Trophoblast cell (in vitro differentiated cells and primary cell): Measurements from ENCODE around the gene TLNRD1.

ENCODE experiments used
- DNase-seq, 2 donors: peaks; one replicate each; pipeline ENCODE4 v3.0.0-alpha.2; 2016
- H2AFZ ChIP-seq: 2 replicates; pipeline ENCODE4 v1.6.1; 2013; ENCODE audit warnings: low read length, moderate library complexity, mild to moderate bottlenecking; ENCODE audit not compliant: insufficient read depth, poor library complexity
- H2AK5ac ChIP-seq: 2 replicates; pipeline ENCODE4 v1.6.1; 2013; ENCODE audit warnings: mild to moderate bottlenecking, low read length
- H2BK120ac ChIP-seq: 2 replicates; pipeline ENCODE4 v1.6.1; 2013; ENCODE audit warnings: low read length, mild to moderate bottlenecking, moderate library complexity; ENCODE audit not compliant: insufficient read depth, poor library complexity
- H2BK12ac ChIP-seq: 2 replicates; pipeline ENCODE4 v1.6.1; 2013; ENCODE audit warnings: mild to moderate bottlenecking, low read length, moderate library complexity
- H2BK5ac ChIP-seq: 2 replicates; pipeline ENCODE4 v1.6.1; 2013; ENCODE audit warnings: low read length, low read depth, moderate library complexity, mild to moderate bottlenecking; ENCODE audit not compliant: poor library complexity
- H3K14ac ChIP-seq: 2 replicates; pipeline ENCODE4 v1.6.1; 2013; ENCODE audit warnings: mild to moderate bottlenecking, low read length
- H3K18ac ChIP-seq: 2 replicates; pipeline ENCODE4 v1.6.1; 2013; ENCODE audit warnings: mild to moderate bottlenecking, low read length
- H3K23ac ChIP-seq: 2 replicates; pipeline ENCODE4 v1.6.1; 2013; ENCODE audit warnings: low read length
- H3K27ac ChIP-seq: 2 replicates; pipeline ENCODE4 v1.5.1; 2013; ENCODE audit warnings: low read depth, mild to moderate bottlenecking, inconsistent platforms, low read length, moderate library complexity
- H3K27me3 ChIP-seq: 2 replicates; pipeline ENCODE4 v1.6.1; 2013; ENCODE audit warnings: inconsistent platforms, mild to moderate bottlenecking, low read length, moderate library complexity; ENCODE audit not compliant: insufficient read depth
- H3K36me3 ChIP-seq, 2 experiments: 1 replicate in 1 of 2; 2 replicates in 1 of 2; pipeline ENCODE4 v1.6.1; 2013; ENCODE audit warnings: low read length in 2 of 2, mild to moderate bottlenecking in 2 of 2, moderate library complexity in 1 of 2; ENCODE audit not compliant: insufficient read depth in 2 of 2, control insufficient read depth in 1 of 2
- H3K4ac ChIP-seq: 2 replicates; pipeline ENCODE4 v1.6.1; 2013; ENCODE audit warnings: low read depth, mild to moderate bottlenecking, low read length, moderate library complexity
- H3K4me1 ChIP-seq, 2 experiments: 1 replicate in 1 of 2; 2 replicates in 1 of 2; pipeline ENCODE4 v1.6.1; 2013; ENCODE audit warnings: low read length in 2 of 2, mild to moderate bottlenecking in 2 of 2, moderate library complexity in 1 of 2; ENCODE audit not compliant: insufficient read depth in 2 of 2, control insufficient read depth in 1 of 2
- H3K4me2 ChIP-seq: 2 replicates; pipeline ENCODE4 v1.6.1; 2013; ENCODE audit warnings: inconsistent platforms, mild to moderate bottlenecking, low read length, moderate library complexity
- H3K4me3 ChIP-seq: 2 replicates; pipeline ENCODE4 v1.5.1; 2013; ENCODE audit warnings: mild to moderate bottlenecking, low read depth, low read length, inconsistent platforms
- H3K79me1 ChIP-seq: one replicate; pipeline ENCODE4 v1.6.1; 2013; ENCODE audit warnings: low read length
- H3K79me2 ChIP-seq: 2 replicates; pipeline ENCODE4 v1.6.1; 2013; ENCODE audit warnings: low read length, mild to moderate bottlenecking; ENCODE audit not compliant: control insufficient read depth, insufficient read depth, poor library complexity
- H3K9ac ChIP-seq: 2 replicates; pipeline ENCODE4 v1.6.1; 2013; ENCODE audit warnings: mild to moderate bottlenecking, low read length
- H3K9me3 ChIP-seq: 2 replicates; pipeline ENCODE4 v1.6.1; 2013; ENCODE audit warnings: low read depth, mild to moderate bottlenecking, control low read depth, inconsistent platforms, low read length; ENCODE audit not compliant: insufficient read depth
- H4K12ac ChIP-seq: 2 replicates; pipeline ENCODE4 v1.6.1; 2013; ENCODE audit warnings: low read depth, mild to moderate bottlenecking, low read length, moderate library complexity
- H4K8ac ChIP-seq: 2 replicates; pipeline ENCODE4 v1.6.1; 2013; ENCODE audit warnings: low read depth, mild to moderate bottlenecking, low read length, moderate library complexity
- H4K91ac ChIP-seq: one replicate; pipeline ENCODE4 v1.6.1; 2013; ENCODE audit warnings: low read depth, mild to moderate bottlenecking, low read length, moderate library complexity
- WGBS: extraction: QIAGEN DNeasy Blood & Tissue Kit; methylation state at CpG from one replicate; pipeline ENCODE4 v1.1.7; 2013; ENCODE audit warnings: missing lambda C conversion rate; ENCODE audit not compliant: insufficient read length, insufficient coverage; ENCODE audit errors: extremely low coverage; 5-methylcytosine and 5-hydroxymethylcytosine counted together

Gene TLNRD1

DNA sequence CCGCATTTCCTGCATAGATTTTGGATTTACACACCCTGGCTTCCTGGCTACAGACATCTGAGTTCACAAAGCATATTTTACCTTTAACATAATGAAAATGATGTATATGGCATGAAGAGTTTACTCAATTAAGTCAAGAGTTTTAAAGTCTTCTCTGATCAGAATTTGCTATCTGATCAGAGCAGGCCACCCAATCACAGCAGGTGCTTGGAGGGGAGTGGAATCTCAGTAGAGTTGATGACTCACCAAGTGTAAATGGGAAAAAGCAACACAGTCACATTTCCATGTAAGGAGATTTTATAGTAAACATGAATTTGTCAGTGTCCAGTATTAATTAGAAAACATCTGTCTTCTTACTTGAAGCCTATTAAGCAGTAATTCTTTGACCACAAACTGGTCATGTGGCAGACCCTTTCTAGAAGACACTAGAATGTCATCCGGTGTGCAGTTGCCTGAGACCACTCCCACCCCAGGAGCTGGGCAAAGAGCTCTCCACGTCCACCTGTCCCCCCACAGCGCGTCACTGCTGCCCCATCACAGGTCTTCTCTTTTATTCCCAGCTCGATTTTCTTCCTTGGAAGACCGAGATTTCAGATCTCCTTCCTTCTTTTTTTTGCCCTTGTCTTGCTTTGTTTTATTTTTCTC is 21.9 kb upstream of the TLNRD1 start:
- Histone ChIP-seq H3K23ac (no peak overlapping the region), H3K14ac (no peak overlapping the region), H4K8ac (no peak overlapping the region), H3K27ac (no peak overlapping the region), H3K4me1 (peaks cover 0 to 2% of the 10 kb centered on the region in 2 experiments), H3K4me2 (no peak overlapping the region), H3K9ac (no peak overlapping the region), H3K4ac (no peak overlapping the region), H4K12ac (no peak overlapping the region), H3K9me3 (no peaks in the 10 kb centered on the region), H2BK5ac (no peak overlapping the region), H3K18ac (no peak overlapping the region), H3K4me3 (no peak overlapping the region), H3K79me2 (no peaks in the 10 kb centered on the region), H2AFZ (no peak overlapping the region), H4K91ac (no peak overlapping the region), H3K36me3 (peaks cover 18 to 20% of the 10 kb centered on the region in 2 experiments), H2BK12ac (no peak overlapping the region), H3K27me3 (no peaks in the 10 kb centered on the region), H2BK120ac (no peak overlapping the region), H3K79me1 (no peaks in the 10 kb centered on the region), H2AK5ac (no peak overlapping the region)
- peak in 1 of 2 donors; percentile 75 for DNase-seq
- WGBS = no CpG with 5 or more reads among the region's 7 CpGs

DNA sequence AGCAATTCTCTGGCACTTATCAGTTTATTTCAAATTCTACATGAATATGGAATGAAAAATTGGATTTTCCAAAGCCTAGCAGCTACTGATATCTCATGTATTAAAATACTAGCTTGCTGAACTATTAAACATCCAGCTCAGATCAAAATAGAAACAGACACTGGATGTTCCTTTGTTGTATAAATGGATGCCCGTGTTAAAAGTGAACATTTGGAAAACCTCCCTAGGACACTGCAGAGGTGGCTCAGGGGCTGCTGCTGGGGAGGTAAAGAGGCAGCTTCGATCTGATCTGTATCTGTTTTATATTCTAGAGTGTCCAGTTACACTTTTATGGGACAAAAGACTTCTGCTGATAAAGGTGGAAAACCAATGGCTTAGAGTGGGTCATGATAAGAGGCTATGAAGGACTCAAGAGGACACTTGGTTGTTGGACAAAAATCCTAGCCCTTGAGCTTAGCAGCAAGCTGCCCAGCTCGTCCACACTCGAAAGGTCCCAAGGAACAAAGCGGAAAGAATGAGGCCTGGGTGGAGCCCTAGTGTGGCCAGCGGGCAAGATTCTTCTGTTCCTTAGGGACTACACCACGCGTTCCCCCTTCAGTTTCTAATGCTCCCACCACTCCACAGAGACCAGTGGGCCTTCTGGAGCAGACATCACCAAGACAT is 21.1 kb upstream of the TLNRD1 start:
- no peak for DNase-seq
- Histone ChIP-seq H4K12ac (no peak overlapping the region), H3K4ac (no peak overlapping the region), H2BK120ac (no peak overlapping the region), H3K4me3 (no peak overlapping the region), H4K91ac (no peak overlapping the region), H2BK5ac (no peak overlapping the region), H3K79me2 (no peaks in the 10 kb centered on the region), H3K27me3 (no peaks in the 10 kb centered on the region), H3K23ac (no peak overlapping the region), H3K14ac (no peak overlapping the region), H3K4me1 (peaks cover 0 to 3% of the 10 kb centered on the region in 2 experiments), H2AFZ (no peak overlapping the region), H3K9ac (no peak overlapping the region), H3K18ac (no peak overlapping the region), H2AK5ac (no peak overlapping the region), H3K27ac (no peak overlapping the region), H4K8ac (no peak overlapping the region), H3K36me3 (peaks cover 18% of the 10 kb centered on the region in 2 experiments), H2BK12ac (no peak overlapping the region), H3K4me2 (no peak overlapping the region), H3K79me1 (no peaks in the 10 kb centered on the region), H3K9me3 (no peaks in the 10 kb centered on the region)
- WGBS = no CpG with 5 or more reads among the region's 8 CpGs

DNA sequence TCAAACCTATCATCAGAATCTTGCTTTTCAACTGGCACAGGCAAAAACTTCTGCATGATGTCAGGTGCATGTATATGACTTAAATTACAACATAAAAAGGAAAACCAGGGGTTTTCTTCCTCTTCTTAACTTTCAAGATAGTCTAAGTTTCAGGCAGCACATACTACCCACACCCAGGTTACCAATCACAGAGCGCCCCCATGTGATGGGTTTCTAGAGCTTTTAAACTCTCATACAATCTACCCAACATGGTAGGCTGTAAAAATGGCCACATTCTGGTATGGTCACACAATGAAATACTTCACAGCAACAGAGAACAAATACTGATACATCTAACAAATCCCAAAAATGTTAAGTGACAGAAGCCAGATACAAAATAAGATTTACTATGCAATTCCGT is 18.5 kb upstream of the TLNRD1 start:
- Histone ChIP-seq H2AK5ac (no peak overlapping the region), H4K8ac (no peak overlapping the region), H3K4ac (peak overlapping the region; percentile 2), H3K79me1 (peaks cover 3% of the 10 kb centered on the region), H4K12ac (no peak overlapping the region), H3K23ac (no peak overlapping the region), H3K9me3 (no peaks in the 10 kb centered on the region), H3K27me3 (no peaks in the 10 kb centered on the region), H3K9ac (no peak overlapping the region), H3K4me2 (no peak overlapping the region), H3K4me3 (no peak overlapping the region), H3K27ac (no peak overlapping the region), H3K14ac (no peak overlapping the region), H3K79me2 (no peaks in the 10 kb centered on the region), H4K91ac (no peak overlapping the region), H2BK12ac (no peak overlapping the region), H2AFZ (no peak overlapping the region), H3K18ac (no peak overlapping the region), H3K36me3 (peaks cover 15 to 16% of the 10 kb centered on the region in 2 experiments), H2BK120ac (no peak overlapping the region), H3K4me1 (peaks cover 7 to 17% of the 10 kb centered on the region in 2 experiments), H2BK5ac (no peak overlapping the region)
- DNase-seq = no peak
- no CpG with 5 or more reads among the region's 2 CpGs for WGBS

DNA sequence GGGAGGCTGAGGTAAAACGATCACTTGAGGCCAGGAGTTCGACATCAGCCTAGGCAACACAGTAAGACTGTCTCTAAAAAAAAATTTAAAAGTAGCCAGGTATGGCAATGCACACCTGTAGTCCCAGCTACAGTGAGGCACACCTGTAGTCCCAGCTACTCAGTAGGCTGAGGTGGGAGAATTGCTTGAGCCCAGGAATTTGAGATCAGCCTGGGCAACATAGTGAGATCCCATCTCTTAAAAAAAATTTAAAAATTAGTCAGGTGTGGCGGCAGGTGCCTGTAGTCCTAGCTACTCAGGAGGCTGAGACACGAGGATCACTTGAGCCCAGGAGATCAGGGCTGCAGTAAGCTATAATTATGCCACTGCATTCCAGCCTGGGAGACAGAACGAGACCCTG is 17.9 kb upstream of the TLNRD1 start:
- H3K23ac ChIP-seq = no peak overlapping the region
- no peak overlapping the region for H4K91ac ChIP-seq
- no peaks in the 10 kb centered on the region for H3K9me3 ChIP-seq
- H4K8ac ChIP-seq = no peak overlapping the region
- no peak overlapping the region for H3K27ac ChIP-seq
- no peak overlapping the region for H2BK5ac ChIP-seq
- H3K4me1 ChIP-seq = peaks cover 7 to 18% of the 10 kb centered on the region in 2 experiments
- H3K36me3 ChIP-seq = peaks cover 12 to 14% of the 10 kb centered on the region in 2 experiments
- no peak overlapping the region for H3K9ac ChIP-seq
- H3K4ac ChIP-seq = no peak overlapping the region
- H2AK5ac ChIP-seq = no peak overlapping the region
- H2BK12ac ChIP-seq = no peak overlapping the region
- no peak overlapping the region for H3K18ac ChIP-seq
- H4K12ac ChIP-seq = no peak overlapping the region
- no peak overlapping the region for H2AFZ ChIP-seq
- H3K27me3 ChIP-seq = no peaks in the 10 kb centered on the region
- no peak overlapping the region for H3K4me2 ChIP-seq
- H3K79me1 ChIP-seq = peaks cover 3% of the 10 kb centered on the region
- no peak overlapping the region for H3K4me3 ChIP-seq
- no CpG with 5 or more reads among the region's 5 CpGs for WGBS
- H3K79me2 ChIP-seq = no peaks in the 10 kb centered on the region
- H2BK120ac ChIP-seq = no peak overlapping the region
- no peak for DNase-seq
- no peak overlapping the region for H3K14ac ChIP-seq
